Measurements from ENCODE around the gene SMG6.

The SMG6 gene

GRCh38 chr17:2043785-2044184 is 259.8 kb downstream of the SMG6 start:
- TF ChIP-seq CTCF (IDR thresholded peaks at IDR 0.05; ENCODE audit: extremely low read depth, missing control alignments) = no peak

GRCh38 chr17:2042933-2043332 is 260.7 kb downstream of the SMG6 start:
- DNase-seq (ENCODE audit: low spot score) = no peak
- no peak for TF ChIP-seq CTCF (IDR thresholded peaks at IDR 0.05; ENCODE audit: extremely low read depth, missing control alignments)

More at GRCh38 chr17:2043785-2044184, 259.8 kb downstream of the SMG6 start:
- no peak for DNase-seq (ENCODE audit: low spot score)

GRCh38 chr17:2042390-2042847 is 261.2 kb downstream of the SMG6 start:
- no peak for DNase-seq (ENCODE audit: low spot score)

GRCh38 chr17:2041561-2042389 is 261.8 kb downstream of the SMG6 start, which contains the start of gene OVCA2:
OVCA2 (plus strand) TSS chr17:2042022; CDS start chr17:2042048, 26 bp downstream.
- DNase-seq (ENCODE audit: low spot score) = peak; percentile 99
- TF ChIP-seq CTCF (IDR thresholded peaks at IDR 0.05; ENCODE audit: extremely low read depth, missing control alignments) = peak; percentile 60

More at GRCh38 chr17:2042390-2042847, 261.2 kb downstream of the SMG6 start:
- TF ChIP-seq CTCF (IDR thresholded peaks at IDR 0.05; ENCODE audit: extremely low read depth, missing control alignments) = no peak

- no peak for DNase-seq (ENCODE audit: low spot score)
- TF ChIP-seq CTCF (IDR thresholded peaks at IDR 0.05; ENCODE audit: extremely low read depth, missing control alignments) = no peak
Measured at GRCh38 chr17:2040942-2041560, 262.5 kb downstream of the SMG6 start.

GRCh38 chr17:2040219-2040827 is 263.3 kb downstream of the SMG6 start:
- no peak for DNase-seq (ENCODE audit: low spot score)
- TF ChIP-seq CTCF (IDR thresholded peaks at IDR 0.05; ENCODE audit: extremely low read depth, missing control alignments) = no peak

- no peak for DNase-seq (ENCODE audit: low spot score)
- TF ChIP-seq CTCF (IDR thresholded peaks at IDR 0.05; ENCODE audit: extremely low read depth, missing control alignments) = no peak
Measured at GRCh38 chr17:2037155-2037554, 266.4 kb downstream of the SMG6 start.

All from GM20000 (cell line).